ENCODE measurements around the gene DRAXIN. TPM values are rescaled to one million over a fixed set of nuclear protein-coding genes. Genes with fewer than 3 reads are reported as not detected.

DRAXIN gene
- total RNA-seq, 2 experiments from 2014 or later: 3.5 to 4.1 TPM

DNA sequence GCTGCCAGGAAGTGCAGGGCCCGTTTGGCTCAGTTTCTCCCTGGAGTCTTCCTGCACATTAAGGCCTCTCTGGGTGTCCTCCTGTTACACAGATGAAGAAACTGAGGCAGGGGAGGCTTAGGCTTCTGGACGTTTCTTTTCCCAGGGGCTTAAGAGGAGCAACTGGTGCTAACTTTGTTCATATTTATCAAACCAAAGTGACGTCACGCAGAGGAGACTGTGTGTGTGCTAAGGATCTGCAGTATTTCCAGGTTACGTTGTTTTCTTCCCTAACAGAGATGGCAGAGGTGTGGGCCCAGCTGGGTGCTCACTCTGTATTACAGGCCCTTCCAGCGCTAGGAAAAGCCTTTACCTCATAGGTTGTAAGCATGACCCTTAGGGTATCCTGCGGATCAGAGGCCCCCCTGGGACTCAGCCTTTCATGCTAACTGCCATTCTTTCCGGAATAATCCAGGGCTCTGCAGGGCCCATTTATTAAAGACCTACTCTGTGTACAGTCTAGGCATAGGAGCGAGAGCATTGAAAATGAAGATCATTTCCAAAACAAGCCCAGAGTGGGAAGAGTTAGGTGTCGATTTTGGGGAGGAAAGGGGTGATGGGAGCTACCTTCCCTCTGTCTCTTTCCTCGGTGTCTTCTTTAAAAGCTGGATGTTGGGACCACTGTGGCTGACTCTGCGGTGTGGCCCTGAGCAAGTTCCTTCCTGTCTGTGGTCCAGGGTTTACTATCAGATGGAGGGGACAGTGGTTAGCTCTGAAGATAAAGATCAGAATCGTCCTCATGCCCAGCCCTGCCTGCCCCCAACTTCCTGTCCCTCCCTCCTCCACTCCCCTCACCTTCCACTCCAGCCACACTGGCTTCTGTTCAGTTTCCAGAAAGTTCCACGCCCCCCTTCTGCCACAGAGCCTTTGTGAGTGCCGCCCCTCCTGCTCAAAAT is 49.0 kb downstream of the DRAXIN start:
- H3K27ac Mint-ChIP-seq: peak overlapping the region; percentile 78
- peaks cover 69% of the 10 kb centered on the region for H3K4me1 Mint-ChIP-seq
- peak; percentile 51 for ATAC-seq (ENCODE audit: low read depth)

DNA sequence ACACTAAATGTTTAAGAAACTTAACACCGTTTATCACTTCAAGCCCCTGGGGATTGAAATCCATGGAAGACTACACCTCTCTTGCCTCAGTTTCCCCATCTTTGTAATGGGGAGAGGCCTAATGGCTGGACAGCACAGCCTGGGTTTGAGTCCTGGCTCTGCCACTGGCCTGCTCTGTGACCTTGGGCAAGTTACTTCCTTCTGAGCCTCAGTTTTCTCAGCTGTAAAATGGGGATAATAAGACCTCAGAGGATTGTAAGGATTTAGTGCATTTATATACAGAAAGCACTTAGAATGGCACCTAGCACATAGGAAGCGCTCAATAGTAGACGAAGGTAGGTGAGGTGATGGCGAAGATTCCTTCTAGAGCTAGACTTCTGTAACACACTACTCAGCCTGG is 50.0 kb downstream of the DRAXIN start:
- ATAC-seq (ENCODE audit: low read depth) (no peak), DNase-seq (no peak)
- Mint-ChIP-seq H3K4me1 (peaks cover 71% of the 10 kb centered on the region), H3K36me3 (peaks cover 50% of the 10 kb centered on the region), H3K27ac (peak overlapping the region; percentile 78), H3K27me3 (no peaks in the 10 kb centered on the region), H3K4me3 (peak overlapping the region; percentile 78), H3K9me3 (no peaks in the 10 kb centered on the region)
- POLR2A ChIA-PET: interaction anchor here (0.6 to 2.8 kb wide), 6 partner anchors 11 to 77 kb away, joined by 3 to 14 read pairs (median 5); partner anchors contain the start of genes FBXO6 and MAD2L2

More for the DNA sequence above, 49.0 kb downstream of the DRAXIN start:
- H3K4me3 Mint-ChIP-seq: peak overlapping the region; percentile 78
- H3K36me3 Mint-ChIP-seq: peaks cover 47% of the 10 kb centered on the region
- no peaks in the 10 kb centered on the region for H3K9me3 Mint-ChIP-seq
- POLR2A ChIA-PET: interaction anchor here (0.6 to 2.8 kb wide), 7 partner anchors 10 to 1255 kb away, joined by 3 to 14 read pairs (median 5); partner anchors contain the start of genes FBXO6 and MAD2L2
- no peaks in the 10 kb centered on the region for H3K27me3 Mint-ChIP-seq
- DNase-seq: peak; percentile 64

DNA sequence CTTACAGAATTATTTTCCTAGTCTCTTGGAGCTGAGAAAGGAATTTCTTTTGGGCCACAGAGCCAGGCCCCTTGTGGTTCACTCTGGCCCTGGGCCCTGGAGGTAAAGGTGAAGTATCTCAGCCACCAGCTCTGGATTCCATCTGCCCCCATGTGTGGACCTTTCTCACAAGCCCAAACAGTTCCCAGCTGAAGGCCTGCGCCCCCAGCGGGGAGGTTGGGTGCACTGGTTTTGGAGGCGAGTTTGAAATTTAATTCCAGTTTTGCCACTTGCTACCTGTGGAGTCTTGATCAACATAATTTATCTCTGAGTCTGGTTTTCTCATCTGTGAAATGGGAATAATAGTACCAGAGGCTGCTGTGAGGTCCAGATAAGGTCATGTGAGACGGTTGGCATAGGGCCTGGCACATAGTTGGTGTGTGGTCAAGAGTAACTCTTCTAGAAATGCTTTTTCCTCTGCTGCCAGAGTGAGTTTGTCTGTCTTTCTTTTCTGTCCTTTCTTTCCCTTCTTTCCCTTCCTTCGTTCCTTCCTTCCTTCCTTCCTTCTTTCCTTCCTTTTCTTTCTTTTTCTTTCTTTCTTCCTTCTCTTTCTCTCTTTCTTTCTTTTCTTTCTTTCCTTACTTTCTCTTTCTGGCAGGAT is 50.5 kb downstream of the DRAXIN start:
- Mint-ChIP-seq H3K9me3 (no peaks in the 10 kb centered on the region), H3K4me1 (peaks cover 69% of the 10 kb centered on the region), H3K27ac (peak overlapping the region; percentile 25), H3K36me3 (peaks cover 55% of the 10 kb centered on the region), H3K4me3 (peak overlapping the region; percentile 78), H3K27me3 (no peaks in the 10 kb centered on the region)
- ATAC-seq (ENCODE audit: low read depth) (no peak), DNase-seq (no peak)
- POLR2A ChIA-PET: interaction anchor here (0.6 to 1.2 kb wide), 2 partner anchors 23 to 46 kb away, joined by 3 to 5 read pairs; no protein-coding TSS in a partner anchor

DNA sequence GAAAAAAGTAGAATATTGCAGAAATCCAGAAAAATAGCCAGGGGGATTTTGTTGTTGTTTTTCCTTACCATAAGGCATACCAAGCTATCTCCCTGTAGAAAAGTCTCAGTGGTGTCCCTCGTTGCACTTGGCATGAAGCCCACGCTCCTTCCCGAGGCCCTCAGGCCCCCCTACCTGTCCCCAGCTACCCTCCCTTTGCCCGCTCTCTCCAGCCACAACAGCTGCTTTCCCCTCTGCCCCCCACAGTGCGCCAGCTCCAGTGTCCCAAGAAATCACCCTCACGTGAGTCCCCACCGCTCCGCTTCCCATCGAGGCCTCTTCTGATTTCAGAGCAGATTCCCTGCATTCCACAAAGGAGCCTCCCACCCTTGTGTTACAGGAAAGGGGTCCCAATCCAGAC is 52.8 kb downstream of the DRAXIN start:
- Mint-ChIP-seq H3K27ac (no peak overlapping the region), H3K27me3 (no peaks in the 10 kb centered on the region), H3K9me3 (no peaks in the 10 kb centered on the region), H3K4me1 (peaks cover 53% of the 10 kb centered on the region), H3K4me3 (no peak overlapping the region), H3K36me3 (peaks cover 48% of the 10 kb centered on the region)
- ATAC-seq (ENCODE audit: low read depth): no peak
- DNase-seq: no peak
- POLR2A ChIA-PET: interaction anchor here (1.4 kb wide), 1 partner anchor 24 kb away, joined by 5 read pairs; no protein-coding TSS in a partner anchor

DNA sequence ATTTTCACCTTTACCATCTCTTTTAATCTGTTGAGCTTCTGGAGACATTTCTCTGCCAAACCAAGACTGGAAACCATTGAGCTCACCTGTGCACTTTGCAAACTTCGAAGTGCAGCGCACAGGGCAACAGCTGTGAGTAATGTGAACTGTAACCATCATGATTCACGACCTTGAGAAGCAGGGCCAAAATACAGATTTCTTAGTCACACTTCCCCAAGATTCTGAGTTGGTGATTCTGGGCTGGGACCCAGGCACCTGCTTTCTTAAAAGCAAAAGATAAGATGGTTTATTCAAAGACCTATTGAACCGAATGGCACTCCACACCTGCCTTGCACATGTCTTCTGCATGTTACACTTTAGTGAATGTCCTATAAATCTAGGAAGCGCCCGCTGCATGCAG is 54.6 kb downstream of the DRAXIN start:
- Mint-ChIP-seq H3K4me1 (peaks cover 36% of the 10 kb centered on the region), H3K27me3 (no peaks in the 10 kb centered on the region), H3K36me3 (peaks cover 41% of the 10 kb centered on the region), H3K9me3 (no peaks in the 10 kb centered on the region), H3K4me3 (no peak overlapping the region), H3K27ac (no peak overlapping the region)
- DNase-seq (no peak), ATAC-seq (ENCODE audit: low read depth) (no peak)
- POLR2A ChIA-PET: no interaction called here

DNA sequence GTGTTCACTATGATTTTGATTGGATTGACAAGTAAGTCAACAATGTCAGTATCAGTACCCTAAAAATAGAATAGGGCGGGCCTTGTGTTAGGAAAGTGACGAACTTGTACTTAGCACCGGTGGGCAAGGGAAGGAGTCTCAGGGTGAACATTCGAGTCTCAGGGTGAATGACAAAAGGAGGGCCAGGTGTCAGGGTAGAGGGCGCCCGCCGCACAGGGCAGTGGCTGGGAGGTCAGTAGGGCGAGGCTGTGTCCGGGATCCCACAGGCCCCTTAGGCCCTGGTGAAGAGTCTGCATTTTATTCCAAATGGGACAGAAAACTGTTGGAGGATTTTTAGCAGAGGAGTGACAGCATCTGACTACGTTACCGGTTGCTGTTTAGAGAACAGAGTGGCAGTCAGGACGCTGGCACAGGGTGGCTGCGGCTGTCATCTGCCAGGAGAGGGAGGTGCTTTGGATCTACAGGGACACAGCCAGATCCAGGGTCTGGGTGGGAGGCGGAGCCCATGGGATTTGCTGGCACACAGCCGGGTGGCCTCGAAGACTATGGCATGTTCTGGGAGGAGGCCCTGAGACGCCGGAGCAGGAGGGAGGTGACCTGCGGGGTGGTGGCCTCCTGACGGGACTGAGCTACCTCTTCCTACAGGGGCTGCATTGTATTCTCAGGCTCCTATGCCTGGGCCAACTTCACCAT is 55.4 kb downstream of the DRAXIN start:
- POLR2A ChIA-PET: no interaction called here
- Mint-ChIP-seq H3K36me3 (peaks cover 38% of the 10 kb centered on the region), H3K4me1 (peaks cover 29% of the 10 kb centered on the region), H3K9me3 (no peaks in the 10 kb centered on the region), H3K4me3 (no peak overlapping the region), H3K27ac (no peak overlapping the region), H3K27me3 (no peaks in the 10 kb centered on the region)
- ATAC-seq (ENCODE audit: low read depth) (no peak), DNase-seq (no peak)

DNA sequence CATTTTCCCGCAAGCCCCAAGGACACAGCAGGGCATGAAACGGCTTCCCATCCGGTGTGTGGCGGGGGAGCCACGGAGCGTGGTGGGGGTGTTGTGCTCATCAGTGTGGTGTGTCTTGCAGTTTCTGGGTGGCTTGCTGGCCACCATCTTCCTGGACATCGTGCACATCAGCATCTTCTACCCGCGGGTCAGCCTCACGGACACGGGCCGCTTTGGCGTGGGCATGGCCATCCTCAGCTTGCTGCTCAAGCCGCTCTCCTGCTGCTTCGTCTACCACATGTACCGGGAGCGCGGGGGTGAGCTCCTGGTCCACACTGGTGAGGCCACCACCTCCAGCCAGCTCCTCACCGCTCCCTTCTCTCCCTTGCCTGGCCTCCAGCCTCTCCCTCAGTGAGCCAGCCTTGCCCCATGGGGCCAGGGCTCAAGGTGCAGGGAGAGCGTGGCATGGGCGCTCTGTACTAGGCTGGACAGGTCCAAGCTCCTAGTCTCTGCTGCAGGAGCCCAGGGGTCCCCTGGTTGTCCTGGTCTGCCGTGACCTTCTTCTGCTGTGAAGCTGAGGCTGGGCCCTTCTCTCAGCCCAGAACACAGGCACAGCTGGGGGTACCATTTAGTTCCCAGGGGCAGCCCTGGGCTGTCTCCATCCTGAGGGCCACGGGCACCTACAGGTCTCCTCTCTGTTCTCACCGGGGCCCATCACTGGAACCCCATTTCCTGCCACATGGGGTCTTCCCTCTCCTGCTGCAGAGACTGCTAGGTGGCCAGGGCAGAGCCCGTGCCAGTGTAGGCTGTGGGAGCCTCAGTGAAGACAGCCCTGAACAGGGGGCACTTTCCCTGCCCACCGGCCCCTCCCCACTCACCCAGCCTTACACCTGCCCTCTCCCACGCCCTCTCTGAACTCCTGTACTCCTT is 57.0 kb downstream of the DRAXIN start:
- ATAC-seq (ENCODE audit: low read depth) (peak; percentile 46), DNase-seq (peak; percentile 44)
- H3K27me3 Mint-ChIP-seq: no peaks in the 10 kb centered on the region
- H3K4me3 Mint-ChIP-seq: peak overlapping the region; percentile 54
- H3K9me3 Mint-ChIP-seq: no peaks in the 10 kb centered on the region
- POLR2A ChIA-PET: interaction anchor here (1.2 kb wide), 2 partner anchors 23 to 26 kb away, joined by 3 read pairs; no protein-coding TSS in a partner anchor
- H3K27ac Mint-ChIP-seq: peak overlapping the region; percentile 82
- H3K4me1 Mint-ChIP-seq: peaks cover 31% of the 10 kb centered on the region
- H3K36me3 Mint-ChIP-seq: peaks cover 27% of the 10 kb centered on the region

DNA sequence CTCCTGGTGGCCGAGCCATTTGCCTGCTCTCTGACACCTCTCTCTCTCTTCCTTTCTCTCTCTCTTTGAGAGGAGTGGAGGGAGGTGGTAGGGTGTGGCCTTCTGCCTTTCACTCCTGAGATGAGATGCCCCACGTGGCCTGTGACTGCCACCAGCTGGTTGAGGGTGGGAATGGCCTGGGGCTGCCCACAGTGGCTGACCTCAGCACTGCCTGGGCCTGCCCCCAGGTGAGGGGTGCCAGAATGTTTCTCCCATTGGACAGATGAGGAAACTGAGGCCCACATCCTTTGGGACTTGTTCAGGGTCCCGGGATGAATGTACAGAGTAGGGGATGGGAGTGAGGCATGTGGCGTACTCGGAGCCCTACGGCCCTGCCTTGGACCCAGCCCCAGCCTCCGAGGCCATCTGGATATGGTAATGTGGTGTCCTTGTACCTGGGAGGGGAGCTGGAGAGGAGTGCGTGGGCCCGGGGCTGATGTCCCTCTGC is 57.7 kb downstream of the DRAXIN start:
- POLR2A ChIA-PET: interaction anchor here (1.0 to 1.2 kb wide), 3 partner anchors 24 to 85 kb away, joined by 3 to 4 read pairs (median 3); partner anchors contain the start of gene FBXO6
- H3K9me3 Mint-ChIP-seq: no peaks in the 10 kb centered on the region
- DNase-seq: peak; percentile 52
- H3K4me3 Mint-ChIP-seq: peak overlapping the region; percentile 54
- no peaks in the 10 kb centered on the region for H3K27me3 Mint-ChIP-seq
- ATAC-seq (ENCODE audit: low read depth): peak; percentile 78
- peaks cover 31% of the 10 kb centered on the region for H3K4me1 Mint-ChIP-seq
- H3K27ac Mint-ChIP-seq: peak overlapping the region; percentile 82
- H3K36me3 Mint-ChIP-seq: peaks cover 24% of the 10 kb centered on the region

DNA sequence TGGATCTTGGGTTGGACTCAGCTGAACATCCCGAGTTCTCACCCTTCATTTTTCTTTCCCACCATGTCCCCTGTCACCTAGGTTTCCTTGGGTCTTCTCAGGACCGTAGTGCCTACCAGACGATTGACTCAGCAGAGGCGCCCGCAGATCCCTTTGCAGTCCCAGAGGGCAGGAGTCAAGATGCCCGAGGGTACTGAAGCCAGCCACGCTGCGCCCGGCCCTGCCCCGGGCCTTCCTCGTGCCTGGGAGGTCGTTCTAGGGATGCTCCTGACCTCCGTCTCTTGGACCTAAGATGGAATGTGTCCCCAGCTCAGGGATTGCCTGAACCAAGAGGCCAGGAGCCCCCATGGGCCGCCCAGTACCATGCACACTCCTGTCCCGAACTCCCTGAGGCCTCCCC is 58.5 kb downstream of the DRAXIN start:
- Mint-ChIP-seq H3K9me3 (no peaks in the 10 kb centered on the region), H3K27ac (no peak overlapping the region), H3K27me3 (no peaks in the 10 kb centered on the region), H3K4me3 (no peak overlapping the region), H3K36me3 (peaks cover 21% of the 10 kb centered on the region), H3K4me1 (peaks cover 28% of the 10 kb centered on the region)
- DNase-seq: no peak
- POLR2A ChIA-PET: interaction anchor here (1.0 to 1.2 kb wide), 2 partner anchors 25 to 86 kb away, joined by 3 to 4 read pairs; partner anchors contain the start of gene FBXO6
- no peak for ATAC-seq (ENCODE audit: low read depth)

DNA sequence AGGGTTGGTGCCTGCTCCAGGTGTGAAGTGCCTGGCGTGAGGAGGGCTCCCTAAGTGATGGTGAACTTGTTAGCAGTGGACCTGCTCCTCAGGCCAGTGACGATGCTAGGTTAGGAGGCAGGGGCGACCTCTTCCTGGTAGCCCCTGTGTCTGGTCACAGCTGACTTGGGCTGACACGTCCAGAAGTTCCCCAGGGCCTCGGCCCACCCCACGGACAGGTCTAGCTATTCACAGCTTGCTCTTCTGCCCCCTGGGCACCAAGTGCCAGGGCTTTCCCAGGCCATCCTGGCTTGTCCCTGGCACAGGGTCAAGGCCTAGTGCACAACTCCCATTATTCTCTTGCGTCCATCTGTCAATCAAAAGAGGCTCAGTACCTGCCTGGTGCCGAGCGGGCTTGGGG is 59.6 kb downstream of the DRAXIN start:
- Mint-ChIP-seq H3K36me3 (peaks cover 16% of the 10 kb centered on the region), H3K27me3 (peaks cover 5% of the 10 kb centered on the region), H3K9me3 (no peaks in the 10 kb centered on the region), H3K27ac (no peak overlapping the region), H3K4me1 (peaks cover 23% of the 10 kb centered on the region), H3K4me3 (no peak overlapping the region)
- DNase-seq (no peak), ATAC-seq (ENCODE audit: low read depth) (no peak)
- POLR2A ChIA-PET: interaction anchor here (0.9 kb wide), 1 partner anchor 20 kb away, joined by 3 read pairs; no protein-coding TSS in a partner anchor

DNA sequence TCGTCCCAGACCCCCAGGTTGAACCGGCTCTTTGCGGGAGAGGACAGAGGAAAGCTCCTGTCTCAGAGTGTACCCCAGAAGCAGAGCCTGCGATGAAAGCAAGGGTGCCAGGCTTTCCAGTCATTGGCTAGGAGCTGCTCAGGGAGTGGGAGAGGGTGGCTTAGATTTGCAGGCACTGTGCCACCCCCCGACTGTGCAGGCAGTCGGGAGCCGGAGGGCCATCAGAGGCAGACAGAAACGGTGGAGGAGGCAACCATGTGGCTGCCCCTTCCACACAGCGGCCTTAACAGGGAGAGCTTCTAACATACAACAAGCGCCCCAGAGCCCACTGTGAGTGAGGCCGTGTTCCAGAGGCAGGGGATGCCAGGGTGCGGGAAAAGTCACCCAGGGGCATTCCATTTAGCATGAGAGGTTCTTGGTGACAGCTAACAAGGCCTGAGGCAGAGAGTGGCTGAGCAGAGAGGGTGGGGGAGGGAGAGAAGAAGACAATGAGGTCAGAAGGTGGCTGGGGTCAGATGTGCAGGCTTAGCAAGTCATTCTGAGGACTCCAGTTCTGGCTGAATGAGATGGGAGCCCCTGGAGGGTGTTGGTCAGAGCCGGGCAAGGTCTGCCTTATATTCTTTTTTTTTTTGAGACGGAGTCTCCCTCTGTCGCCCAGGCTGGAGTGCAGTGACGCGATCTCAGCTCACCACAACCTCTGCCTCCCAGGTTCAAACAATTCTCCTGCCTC is 61.0 kb downstream of the DRAXIN start:
- Mint-ChIP-seq H3K9me3 (no peaks in the 10 kb centered on the region), H3K4me1 (peaks cover 20% of the 10 kb centered on the region), H3K27ac (no peak overlapping the region), H3K27me3 (peaks cover 15% of the 10 kb centered on the region), H3K4me3 (no peak overlapping the region), H3K36me3 (peaks cover 7% of the 10 kb centered on the region)
- DNase-seq (no peak), ATAC-seq (ENCODE audit: low read depth) (no peak)
- POLR2A ChIA-PET: interaction anchor here (1.1 kb wide), 1 partner anchor 155 kb away, joined by 4 read pairs; no protein-coding TSS in a partner anchor
